T-helper 1 cell (primary cell): ENCODE data around the gene MANEA.
A peak's percentile ranks its signal among the peaks of the same experiment; 100 is the strongest.
"Not testable (repeated sequence)": the region's sequence is repeated elsewhere in the genome, so short reads cannot be mapped to it uniquely, and the experiment has no call there.

Experiments
- DNase-seq, 5 donors: peaks; one replicate each; pipeline ENCODE4 v3.0.0-alpha.2; 2012 to 2020
- total RNA-seq, 4 donors: gene quantifications; one replicate each; lab custom pipeline; 2026; lab: John Stamatoyannopoulos, UW

The MANEA gene, protein sequence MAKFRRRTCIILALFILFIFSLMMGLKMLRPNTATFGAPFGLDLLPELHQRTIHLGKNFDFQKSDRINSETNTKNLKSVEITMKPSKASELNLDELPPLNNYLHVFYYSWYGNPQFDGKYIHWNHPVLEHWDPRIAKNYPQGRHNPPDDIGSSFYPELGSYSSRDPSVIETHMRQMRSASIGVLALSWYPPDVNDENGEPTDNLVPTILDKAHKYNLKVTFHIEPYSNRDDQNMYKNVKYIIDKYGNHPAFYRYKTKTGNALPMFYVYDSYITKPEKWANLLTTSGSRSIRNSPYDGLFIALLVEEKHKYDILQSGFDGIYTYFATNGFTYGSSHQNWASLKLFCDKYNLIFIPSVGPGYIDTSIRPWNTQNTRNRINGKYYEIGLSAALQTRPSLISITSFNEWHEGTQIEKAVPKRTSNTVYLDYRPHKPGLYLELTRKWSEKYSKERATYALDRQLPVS
- total RNA-seq: 10.0 to 16.8 (median 11.8) reads per million in 4 donors

DNA sequence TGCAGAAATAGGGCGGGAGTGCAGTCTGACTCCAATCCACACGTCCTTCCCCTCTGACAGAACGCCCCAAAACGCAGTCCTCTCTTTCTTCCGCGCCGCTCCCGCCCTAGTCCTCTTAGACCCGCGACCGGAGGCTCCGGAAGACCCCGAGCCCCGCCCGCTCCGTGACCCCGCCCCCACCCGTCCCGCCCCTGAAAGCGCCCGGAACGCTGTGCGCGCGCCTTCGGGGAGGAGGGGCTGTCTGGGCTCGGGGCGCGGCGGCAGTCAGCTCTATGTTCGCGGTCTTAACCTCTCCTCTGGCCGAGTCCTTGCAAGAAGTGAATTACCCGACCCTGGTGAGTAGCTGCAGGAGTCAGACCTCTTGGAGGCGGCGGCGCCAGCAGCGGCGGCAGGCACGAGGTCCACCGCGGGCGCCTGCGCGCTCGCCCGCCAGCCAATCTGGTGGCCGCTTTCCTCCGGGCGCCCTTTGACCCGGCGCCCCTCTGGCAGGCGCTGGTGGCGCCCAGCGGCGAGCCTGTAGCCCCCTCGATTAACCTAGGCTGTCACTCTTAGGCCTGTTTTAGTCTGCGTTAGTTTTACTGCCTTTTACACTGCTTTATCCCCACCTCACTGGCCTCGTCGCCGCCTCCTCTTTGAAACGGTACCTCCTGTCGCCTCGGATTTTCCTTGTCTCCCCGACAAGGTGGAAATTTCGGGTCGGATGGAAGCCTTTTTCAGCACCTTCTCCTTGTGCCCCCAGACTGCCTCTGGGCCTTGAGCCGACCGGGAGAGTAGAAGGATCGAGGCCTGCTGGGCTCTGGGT lies at the start of gene MANEA:
Gene MANEA (plus strand): TSS at position 232 of the 802 bp plus-strand sequence. CDS start 8,905 bp downstream, outside the sequence.
- peak; percentile 64 to 87 (median 75) for DNase-seq

DNA sequence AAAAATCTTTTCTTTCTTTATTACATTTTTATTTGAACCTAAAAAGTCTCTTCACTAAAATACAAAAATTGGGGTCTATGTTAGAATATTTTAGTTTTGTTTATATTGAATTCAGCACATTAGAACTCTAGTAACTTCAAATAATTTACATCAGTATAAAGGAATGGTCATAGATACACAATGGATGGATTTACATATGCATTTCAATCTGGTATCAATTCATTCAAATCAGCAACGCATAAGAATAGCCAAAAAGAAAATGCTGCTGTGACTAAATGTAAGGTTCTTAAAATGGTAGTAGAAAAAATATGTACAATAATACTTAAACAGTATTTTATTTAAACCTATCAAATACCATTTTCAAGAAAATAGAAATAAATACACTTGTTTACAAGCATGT lies 47.6 kb upstream of the MANEA start:
- no peak for DNase-seq

DNA sequence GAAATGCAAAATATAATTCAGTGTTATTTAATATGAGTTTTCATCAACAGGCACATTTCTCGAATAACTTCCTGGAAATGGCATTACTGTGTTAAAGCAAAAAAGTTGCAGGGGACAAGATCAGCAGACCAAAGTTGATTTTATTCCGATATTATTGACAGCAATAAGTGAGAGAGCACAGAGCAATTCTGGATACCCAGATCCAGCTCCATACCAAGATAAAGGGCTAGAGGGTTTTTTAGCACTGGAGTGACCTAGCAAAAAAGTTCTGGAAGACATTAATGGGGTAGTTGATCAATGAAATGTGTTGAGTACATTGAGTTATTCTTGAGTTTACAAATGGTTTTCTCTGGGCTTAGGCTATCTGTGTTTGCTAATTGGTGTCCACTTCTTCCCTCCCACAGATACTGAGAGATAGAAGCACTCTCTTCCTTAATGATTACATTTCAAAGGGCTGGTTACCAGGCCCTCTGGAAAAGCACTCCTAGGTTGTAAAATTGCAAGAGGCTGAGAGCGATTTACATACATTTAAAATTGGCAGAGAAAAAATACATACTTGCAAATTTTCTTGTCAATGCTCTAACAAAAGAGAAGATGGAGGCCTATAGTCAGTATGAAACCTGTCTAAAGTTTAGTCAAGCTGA lies 47.0 kb upstream of the MANEA start:
- no peak for DNase-seq

DNA sequence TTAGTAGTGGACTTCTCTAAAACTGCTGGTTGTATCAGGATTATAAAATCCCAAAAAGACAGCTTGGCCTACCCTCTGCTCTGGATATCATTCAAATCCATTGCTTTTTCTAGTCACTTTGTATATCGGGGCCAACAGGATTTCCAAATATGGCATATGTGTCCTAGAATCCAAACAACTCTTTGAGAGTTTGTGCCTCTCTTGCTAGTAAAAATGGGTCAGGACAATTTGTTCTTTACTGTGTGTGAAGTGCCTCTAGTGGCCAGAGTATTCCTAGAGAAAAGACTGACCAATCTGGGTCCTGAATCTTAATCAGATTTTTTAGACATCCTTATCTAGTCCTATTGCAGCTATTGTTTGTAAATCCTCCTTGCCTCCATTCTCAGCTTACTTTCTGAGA lies 33.5 kb upstream of the MANEA start:
- DNase-seq: no peak

DNA sequence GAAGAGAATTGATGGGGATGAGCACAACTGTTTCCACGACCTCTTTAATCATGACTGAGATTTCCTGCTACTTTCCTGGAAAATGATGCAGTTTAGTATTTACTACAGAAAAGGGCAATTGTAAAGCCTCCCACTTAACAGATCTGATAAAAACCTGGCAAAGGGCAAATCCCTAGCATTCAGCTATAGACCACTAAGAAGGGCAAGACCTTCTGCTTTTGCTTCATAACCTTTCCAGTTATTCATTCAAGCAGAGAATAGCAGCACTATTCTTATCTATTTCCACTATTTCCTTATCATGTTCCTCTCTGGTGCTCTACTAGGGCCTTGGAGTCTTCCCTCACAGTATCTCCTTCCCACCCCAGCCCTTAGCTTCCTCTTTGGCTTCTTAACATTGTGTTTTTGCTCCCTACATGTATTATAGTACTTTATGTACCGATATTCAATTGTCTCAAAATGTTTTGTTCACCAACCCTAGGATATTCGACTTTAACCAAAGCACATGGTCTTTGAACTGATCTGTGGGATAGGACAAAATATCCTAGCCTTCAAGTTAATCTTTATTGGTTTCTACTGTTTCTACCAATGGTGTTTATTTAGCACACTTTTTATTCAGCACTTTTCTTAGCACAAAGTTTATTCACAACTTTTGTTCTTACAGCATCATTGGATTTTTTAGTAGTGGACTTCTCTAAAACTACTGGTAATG lies 32.7 kb upstream of the MANEA start:
- DNase-seq: no peak

DNA sequence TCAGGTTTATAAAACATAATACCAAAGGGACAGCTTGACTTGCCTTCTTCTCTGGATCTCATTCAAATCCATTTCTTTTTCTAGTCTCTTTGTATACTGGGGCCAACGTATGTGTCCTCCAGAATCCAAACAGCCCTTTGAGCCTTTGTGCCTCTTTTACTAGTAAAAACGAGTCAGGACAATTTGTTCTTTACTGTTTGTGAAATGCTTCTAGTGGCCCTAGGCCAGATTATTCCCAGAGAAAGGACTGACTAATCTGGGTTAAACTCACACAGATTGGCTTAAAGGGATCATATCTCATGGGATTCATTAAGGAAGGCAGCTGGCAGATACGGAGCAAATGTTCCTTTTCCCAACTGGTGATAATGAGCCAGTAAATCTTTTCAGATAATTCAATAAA lies 32.1 kb upstream of the MANEA start:
- DNase-seq: no peak

DNA sequence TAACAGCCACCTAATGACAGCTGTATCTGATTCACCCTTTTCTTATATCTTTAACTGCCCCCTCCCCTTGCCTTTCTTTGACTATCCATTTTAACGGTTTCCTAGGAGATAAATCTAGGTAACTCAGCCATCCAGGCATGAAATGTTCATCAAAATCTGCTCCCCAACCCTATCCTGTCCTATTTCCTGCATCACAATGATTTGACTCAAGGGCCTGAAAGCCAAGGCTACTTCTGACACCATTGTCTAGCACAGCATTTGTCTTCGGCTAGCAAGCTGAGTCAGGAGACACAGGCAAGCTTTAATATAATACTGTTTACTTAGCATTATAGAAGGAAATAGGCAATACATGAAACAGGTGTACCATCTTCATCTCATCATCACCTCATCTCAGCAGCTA lies 31.6 kb upstream of the MANEA start:
- no peak for DNase-seq

DNA sequence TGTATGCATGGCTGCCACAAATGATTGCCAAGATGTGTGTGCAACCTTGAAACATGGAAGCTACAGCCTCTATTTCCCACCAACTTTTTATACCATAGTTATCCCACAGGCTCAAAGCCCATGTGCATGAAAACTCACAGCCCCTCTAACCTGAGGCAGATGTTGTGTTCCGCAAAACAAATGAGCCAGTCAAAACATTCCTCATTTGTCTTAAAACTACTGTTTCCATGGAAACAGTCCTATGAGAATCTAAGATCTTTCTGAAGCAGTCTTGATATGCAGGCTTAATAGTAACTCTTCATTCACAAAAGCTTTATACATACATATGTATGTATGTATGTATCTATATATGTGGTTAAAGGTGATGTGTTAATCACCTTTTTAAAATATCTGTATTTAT lies 31.2 kb upstream of the MANEA start:
- no peak for DNase-seq

DNA sequence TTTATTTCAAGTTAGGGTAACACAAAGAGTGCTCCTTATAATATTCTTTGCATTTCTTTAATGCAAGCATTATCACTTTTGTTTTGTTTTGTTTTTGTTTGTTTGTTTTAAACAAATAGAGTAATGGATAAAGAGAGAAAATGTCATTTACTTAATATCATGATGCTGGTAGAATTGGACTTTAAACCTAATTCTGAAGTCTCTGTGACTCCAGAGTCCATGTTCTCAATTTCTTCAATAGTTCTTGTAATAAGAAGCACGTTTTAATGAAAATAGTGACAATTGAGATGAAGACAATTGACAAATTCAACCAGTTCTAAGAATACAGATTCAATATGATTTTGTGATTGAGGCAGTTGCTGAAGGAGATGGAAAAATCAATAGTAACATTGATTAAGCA lies 30.3 kb upstream of the MANEA start:
- no peak for DNase-seq

DNA sequence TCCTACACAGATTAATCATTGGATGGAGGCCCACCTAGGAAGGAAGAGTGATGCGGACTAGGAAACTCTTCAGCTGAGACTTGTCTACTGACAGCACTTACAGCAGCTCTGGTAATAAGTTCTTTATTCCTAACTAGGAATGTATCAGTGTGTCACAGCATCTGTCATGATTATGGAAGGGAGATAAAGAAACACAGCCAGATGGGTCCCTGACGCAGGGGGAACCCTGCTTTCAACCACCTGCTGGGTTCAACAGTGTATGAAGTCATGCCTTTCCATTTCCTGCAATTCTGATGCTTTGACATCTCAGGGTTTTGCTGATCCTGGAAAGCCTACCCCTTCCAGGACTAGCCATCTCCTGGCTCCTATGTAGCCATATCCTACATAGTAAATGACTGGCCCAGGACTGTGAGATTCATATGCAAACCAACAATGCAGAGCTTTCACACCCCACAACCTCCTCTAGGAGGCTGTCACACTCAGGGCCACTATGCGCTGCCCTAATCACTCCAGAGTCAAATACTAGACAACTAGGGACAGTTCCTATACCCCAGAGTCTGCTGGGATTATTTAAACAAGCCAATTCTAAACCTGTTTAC lies 29.0 kb upstream of the MANEA start:
- no peak for DNase-seq

DNA sequence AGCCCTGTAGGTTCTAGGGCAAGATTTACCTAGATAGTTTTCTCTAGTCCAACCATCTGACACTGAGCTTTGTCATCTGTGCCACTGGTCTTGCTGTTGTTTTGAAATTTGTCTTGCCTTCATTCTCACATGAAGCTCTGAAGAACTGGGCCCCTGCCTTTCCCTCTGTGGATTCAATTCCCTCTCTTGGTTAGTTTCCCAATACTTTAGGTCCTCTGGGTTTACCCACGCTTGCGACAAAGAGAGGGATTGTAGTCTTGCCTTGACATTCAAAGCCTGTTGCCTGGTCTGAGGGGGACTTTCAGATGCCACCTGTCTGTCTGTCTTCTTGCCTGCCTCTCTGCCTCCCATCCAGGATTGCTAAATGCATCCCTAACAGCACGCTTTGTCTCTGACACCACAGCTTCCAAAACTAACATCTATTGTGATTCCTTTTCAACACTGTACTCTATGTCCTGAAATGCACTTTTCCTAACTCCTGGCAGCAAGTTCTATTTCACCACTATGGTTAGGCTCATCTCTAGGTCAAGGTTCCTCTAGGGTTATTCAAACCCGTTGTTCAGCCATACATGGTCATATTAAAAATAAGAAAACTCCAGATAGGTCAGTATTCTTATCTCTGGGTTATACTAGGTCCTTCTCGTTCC lies 25.5 kb upstream of the MANEA start:
- DNase-seq: no peak

DNA sequence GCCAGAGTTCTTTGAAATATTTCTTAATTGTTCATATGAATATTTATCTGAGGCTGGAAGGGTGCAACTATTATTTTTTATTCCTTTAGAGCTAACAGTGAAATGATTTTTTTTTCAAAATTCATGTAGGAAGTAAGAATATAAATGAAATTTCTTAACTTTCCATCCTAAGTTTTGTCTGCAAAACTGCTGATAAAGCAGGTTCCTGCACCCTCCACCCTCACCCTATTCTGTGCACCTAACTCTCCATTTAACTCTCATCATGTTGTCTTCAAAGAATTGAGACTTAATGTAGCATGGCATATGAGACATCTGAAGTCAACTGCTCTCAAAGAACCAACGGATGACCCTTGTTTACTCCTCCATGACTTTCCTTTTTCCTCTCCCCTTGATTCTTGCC lies 23.5 kb upstream of the MANEA start:
- DNase-seq: no peak

DNA sequence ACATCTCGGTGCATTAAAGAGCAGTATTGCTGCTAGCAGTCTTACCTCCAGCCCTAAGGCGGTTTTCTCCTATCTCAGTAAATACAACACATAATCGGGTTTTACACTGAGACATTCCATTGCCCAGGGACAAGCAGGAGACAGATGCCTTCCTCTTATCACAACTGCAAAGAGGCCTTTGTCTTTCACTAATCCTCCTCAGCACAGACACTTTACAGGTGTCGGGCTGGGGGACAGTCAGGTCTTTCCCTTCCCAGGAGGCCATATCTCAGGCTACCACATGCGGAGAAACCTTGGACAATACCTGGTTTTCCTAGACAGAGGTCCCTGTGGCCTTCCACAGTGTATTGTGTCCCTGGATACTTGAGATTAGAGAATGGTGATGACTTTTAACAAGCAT lies 16.4 kb upstream of the MANEA start:
- DNase-seq: not testable (repeated sequence)

DNA sequence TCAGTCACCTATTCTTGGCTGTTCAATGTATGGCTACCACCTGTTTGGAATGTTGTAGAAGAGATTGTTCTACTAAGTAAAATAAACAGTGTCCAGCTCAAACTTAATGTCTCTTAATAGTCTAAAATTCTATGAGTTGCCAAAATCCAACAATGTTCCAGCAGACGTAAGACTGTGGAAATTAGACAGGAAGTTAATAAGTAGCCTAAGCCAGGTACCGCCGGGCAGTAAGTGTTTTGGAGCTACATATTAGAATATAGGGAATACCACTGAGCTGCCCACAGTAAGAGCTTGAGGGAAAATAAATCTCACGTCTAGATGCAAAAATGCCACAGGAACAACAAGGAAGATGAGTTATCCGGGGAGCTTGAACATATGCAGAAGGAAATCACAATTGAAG lies 7.8 kb upstream of the MANEA start:
- no peak for DNase-seq

DNA sequence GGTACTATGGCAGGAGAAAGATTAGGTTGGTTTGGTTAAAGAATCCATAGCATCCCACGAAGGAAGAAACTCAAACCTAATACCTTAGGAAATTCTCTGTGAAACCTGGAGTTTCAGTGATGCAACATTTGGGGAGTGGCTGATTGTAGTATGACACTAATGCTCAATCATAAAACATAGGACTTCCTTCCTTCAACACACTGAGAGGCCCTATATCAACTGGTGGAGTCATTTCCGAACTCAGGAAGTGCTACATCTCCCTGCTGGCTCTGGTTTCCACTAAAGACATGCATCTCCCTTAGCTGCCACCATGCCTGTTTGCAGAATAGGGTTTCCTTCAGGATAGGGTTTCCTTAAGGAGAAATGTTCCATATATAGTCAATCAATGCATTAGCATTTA lies 5.2 kb upstream of the MANEA start:
- peak in 1 of 5 donors; percentile 52 for DNase-seq

DNA sequence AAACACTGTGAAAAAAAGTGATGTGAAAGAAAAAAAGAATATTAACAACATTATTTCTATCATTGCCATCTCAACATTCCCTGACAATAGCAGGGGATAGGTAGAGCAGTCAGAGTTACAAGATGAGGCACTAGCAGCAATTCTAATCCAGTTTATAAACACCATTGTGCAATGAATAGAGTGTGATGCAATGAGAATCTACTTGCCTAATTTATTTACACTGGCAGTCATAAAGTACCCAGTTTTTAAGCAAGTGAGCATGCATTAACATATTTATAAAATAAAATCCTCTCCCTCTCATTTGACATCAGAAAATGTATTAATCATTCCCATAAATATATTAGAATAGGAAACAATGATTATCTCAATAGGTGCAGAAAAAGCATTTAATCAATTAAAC lies 2.5 kb upstream of the MANEA start:
- DNase-seq: no peak

DNA sequence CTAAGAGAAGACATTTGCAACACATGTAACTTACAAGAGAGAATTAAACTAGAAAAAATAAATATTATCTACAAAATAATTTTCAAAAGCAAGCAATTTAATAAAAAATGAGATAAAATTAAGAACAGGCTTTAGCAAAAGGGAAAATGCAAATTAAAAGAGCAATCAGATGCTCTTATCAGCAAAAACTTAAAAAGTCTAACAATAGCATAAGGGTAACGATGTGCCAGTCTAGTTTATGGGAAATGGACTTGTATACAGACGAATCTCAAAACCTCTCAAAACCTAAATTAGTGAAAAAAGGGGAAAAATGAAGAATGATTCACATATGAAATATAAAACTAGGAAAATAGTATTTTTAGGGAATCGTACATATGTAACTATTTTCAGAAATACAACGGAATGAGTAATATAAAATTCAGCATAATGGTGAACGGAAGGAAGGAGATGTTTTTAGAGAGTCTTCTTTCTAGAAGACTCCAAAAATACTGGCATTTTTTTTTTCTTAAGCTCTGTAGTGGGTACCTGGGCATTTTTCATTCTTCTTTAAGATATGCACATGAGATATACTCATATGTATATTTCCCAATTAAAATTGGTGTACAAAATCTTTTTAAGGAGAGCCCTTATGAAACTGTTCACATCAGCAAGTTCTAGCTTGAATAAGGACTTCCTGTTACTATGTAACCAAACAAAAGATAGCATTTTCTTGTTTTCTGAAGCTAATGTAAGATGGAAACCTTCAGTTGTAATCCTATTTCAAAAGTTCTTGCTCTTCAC lies 927 bp upstream of the MANEA start:
- DNase-seq: peak in 1 of 5 donors; percentile 50

DNA sequence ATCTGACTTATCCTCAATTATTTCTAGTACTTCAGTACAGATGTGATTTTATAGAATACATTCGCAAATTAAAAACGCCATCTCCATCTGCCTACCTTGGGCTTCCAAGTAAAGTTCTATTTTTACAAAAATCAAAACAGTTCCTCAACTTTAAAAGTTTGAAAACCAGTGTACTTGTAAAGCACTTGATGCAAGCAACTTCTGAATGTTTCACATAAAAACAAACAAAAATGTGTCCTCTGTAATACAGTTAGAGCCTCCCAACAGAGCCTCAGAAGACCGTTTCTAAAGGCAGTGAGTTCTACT lies 384 bp upstream of the MANEA start:
- DNase-seq: no peak

DNA sequence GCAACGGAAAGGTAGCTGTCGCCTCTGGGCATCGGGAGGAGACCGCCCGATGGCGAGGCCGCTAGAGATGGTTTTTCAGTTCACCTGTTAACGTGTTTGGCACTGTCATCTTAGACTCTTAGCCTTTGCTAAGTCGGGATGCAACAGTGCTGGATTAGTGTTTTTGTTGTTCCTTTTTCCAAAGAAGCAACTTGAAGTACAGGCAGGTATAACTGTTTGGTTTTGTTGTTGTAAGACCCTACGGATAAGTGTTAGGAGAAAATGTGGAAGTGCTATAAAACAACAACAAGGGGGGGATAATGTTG lies 723 bp downstream of the MANEA start:
- DNase-seq: no peak

DNA sequence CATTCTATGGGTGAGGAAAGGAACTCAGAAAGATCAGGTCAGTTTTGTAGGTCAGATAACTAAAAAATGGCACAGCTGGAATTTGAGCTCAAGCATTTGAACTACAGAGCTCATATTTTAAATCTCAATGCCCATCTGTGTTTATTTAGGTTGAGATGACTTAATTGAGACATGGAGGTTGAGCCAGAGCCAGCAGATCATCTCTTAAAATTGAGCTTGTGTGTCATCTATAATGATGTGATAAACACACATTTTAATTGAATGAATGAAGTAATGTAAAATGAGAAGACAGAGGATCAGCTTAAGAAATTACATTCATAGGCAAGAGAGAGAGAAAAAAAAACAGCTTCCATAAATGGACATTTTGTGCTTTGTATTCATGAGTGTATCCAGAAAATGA lies 3.7 kb downstream of the MANEA start:
- DNase-seq: no peak

DNA sequence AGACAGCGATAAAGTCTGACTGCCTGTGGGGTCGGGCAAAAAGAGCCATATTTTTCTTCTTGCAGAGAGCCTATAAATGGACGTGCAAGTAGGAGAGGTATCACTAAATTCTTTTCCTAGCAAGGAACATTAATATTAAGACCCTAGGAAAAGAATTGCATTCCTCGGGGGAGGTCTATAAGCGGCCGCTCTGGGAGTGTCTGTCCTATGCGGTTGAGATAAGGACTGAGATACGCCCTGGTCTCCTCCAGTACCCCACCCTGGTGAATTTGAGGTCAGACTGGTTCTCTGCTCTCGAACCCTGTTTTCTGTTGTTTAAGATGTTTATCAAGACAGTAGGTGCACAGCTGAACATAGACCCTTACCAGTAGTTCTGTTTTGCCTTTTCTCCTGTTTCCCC lies 6.9 kb downstream of the MANEA start:
- DNase-seq: not testable (repeated sequence)
